IPS DF 4.7 (cell line): ENCODE results near the gene DMPK.
"Not testable (repeated sequence)": the region's sequence is repeated elsewhere in the genome, so short reads cannot be mapped to it uniquely, and the experiment has no call there.

ENCODE experiments used
- DNase-seq: peaks from one replicate; pipeline ENCODE4 v3.0.0-alpha.2; 2013; ENCODE audit warnings: low spot score; ENCODE audit errors: extremely low read depth

DMPK gene

GRCh38 chr19:45768984-45769782 is 13.1 kb downstream of the DMPK start, which contains the start of gene SIX5:
Gene SIX5, minus strand, starts transcription at chr19:45769252. Its CDS starts 408 bp downstream, at chr19:45768844.
- DNase-seq = no peak

- no peak for DNase-seq
Measured at GRCh38 chr19:45768655-45768983, 13.7 kb downstream of the DMPK start.

- no peak for DNase-seq
Measured at GRCh38 chr19:45767881-45768654, 14.2 kb downstream of the DMPK start.

GRCh38 chr19:45767410-45767880 is 14.8 kb downstream of the DMPK start:
- DNase-seq = no peak

GRCh38 chr19:45766869-45767346 is 15.4 kb downstream of the DMPK start:
- DNase-seq = no peak

GRCh38 chr19:45766296-45766868 is 15.9 kb downstream of the DMPK start:
- no peak for DNase-seq

- DNase-seq = no peak
Measured at GRCh38 chr19:45765702-45766295, 16.5 kb downstream of the DMPK start.

GRCh38 chr19:45764945-45765701 is 17.2 kb downstream of the DMPK start:
- DNase-seq = no peak

- no peak for DNase-seq
Measured at GRCh38 chr19:45764475-45764874, 17.8 kb downstream of the DMPK start.

GRCh38 chr19:45763691-45764294 is 18.5 kb downstream of the DMPK start:
- no peak for DNase-seq

- no peak for DNase-seq
Measured at GRCh38 chr19:45762870-45763631, 19.2 kb downstream of the DMPK start.

GRCh38 chr19:45761714-45762113 is 20.6 kb downstream of the DMPK start:
- no peak for DNase-seq

- DNase-seq = no peak
Measured at GRCh38 chr19:45758921-45759320, 23.4 kb downstream of the DMPK start.

- DNase-seq = no peak
Measured at GRCh38 chr19:45757695-45758094, 24.6 kb downstream of the DMPK start.

GRCh38 chr19:45754323-45754722 is 28.0 kb downstream of the DMPK start:
- DNase-seq = no peak

- DNase-seq = no peak
Measured at GRCh38 chr19:45753548-45753947, 28.7 kb downstream of the DMPK start.

GRCh38 chr19:45752639-45753038 is 29.7 kb downstream of the DMPK start:
- DNase-seq = no peak

GRCh38 chr19:45751483-45751882 is 30.8 kb downstream of the DMPK start:
- not testable (repeated sequence) for DNase-seq

- DNase-seq = no peak
Measured at GRCh38 chr19:45747513-45747912, 34.8 kb downstream of the DMPK start.

- DNase-seq = no peak
Measured at GRCh38 chr19:45746866-45747265, 35.4 kb downstream of the DMPK start.
